ENCODE data around the gene PARP16. TPM values are rescaled to one million over a fixed set of nuclear protein-coding genes. Genes with fewer than 3 reads are reported as not detected.

The PARP16 gene, protein sequence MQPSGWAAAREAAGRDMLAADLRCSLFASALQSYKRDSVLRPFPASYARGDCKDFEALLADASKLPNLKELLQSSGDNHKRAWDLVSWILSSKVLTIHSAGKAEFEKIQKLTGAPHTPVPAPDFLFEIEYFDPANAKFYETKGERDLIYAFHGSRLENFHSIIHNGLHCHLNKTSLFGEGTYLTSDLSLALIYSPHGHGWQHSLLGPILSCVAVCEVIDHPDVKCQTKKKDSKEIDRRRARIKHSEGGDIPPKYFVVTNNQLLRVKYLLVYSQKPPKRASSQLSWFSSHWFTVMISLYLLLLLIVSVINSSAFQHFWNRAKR
- total RNA-seq (10 to 100 TPM; 11.5 to 13.8 TPM), total RNA-seq (20.9 to 21.3 reads per million in 2 donors)

DNA sequence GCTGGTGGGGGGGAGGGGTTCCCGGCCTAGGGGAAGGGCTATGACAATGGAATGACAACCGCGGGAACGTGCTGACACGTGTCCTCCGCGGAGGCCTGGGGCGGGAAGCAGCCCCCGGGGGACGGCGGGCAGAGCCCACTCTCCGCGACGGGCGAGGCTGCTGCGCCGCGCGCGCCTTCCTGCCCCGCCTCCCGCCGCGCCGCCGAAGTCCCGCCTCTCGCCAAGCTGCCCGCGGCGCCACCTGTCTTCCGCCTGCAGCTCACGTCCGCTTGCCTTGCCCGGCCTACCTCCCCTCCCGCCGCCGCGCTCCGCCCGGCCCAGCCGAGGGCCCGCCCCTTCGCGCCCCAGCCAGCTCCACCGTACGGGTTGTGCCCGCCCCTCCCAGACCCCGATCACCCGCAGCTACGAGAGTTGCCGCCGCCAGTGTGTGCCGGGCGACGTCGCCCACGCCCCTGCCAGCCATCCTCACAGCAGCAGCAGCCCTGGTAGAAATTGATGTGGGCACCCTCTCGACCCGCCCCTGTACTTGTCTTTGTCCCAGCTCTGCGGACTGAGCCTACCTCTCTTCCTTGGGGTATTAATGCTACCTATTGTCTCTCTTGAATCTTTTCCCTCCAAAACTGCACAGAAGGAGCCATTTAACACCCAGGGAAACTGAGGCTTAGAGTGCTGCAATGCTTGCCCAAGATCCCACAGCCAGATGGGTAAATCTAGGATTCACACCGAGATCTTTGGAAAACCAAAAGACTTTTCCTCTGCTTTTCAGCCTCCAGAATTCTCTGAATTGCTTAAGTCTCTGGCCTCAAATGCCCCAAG, at the start of gene PARP16:
PARP16 (minus strand) TSS at position 180 of the 816 bp plus-strand sequence. CDS start 457 bp downstream, outside the sequence.
- Mint-ChIP-seq H3K4me1 (peaks cover 28% of the 10 kb centered on the region), H3K27ac (peak within 1 kb of the TSS; percentile 91), H3K36me3 (ENCODE audit: low read depth) (peaks cover 4% of the 10 kb centered on the region), H3K27me3 (no peaks in the 10 kb centered on the region), H3K4me3 (peak within 1 kb of the TSS; percentile 87)
- no peaks in the 10 kb centered on the region for H3K9me3 ChIP-seq (ENCODE audit: control insufficient read depth, low read length, poor library complexity, severe bottlenecking)
- peak; percentile 86 to 94 (median 94) for DNase-seq
- ATAC-seq, result peak; percentile 97

DNA sequence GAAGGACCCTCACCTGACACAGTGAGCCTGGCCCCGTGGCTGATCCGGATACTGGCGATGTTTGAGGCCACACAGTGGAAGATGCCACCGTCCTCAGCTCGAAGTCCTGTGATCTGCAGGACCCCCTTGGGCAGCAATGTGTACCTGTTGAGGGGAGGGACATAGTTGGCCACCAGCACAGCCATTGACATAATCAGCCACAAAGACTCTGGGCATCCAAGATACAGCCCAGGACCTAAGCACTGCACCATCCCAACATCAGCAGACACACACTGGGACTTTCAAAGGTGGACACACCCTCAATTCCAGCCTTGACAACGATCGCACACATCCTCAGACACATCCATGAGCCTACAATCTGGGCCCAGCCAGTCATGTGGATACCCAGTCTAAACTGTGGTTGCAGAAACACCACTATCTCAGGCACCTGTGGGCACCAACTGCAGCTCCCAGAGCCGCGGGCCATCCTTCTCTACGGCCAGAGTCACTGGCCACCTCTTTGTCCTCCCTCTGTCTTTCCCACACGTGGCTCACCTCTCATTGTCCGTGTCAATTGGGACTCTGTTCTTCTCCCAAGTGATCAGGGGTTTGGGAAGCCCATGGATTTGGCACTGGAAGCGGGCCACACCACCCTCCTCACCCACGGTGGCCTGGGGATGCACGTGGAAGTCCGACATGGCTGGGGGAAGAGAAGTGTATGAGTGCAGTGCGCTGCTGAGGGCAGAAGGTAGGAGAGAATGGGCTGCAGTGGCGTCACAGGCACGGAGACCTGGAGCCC, 48.8 kb upstream of the PARP16 start:
- H3K27ac Mint-ChIP-seq, result no peak overlapping the region
- peaks cover 2% of the 10 kb centered on the region for H3K4me1 Mint-ChIP-seq
- peaks cover 54% of the 10 kb centered on the region for H3K27me3 Mint-ChIP-seq
- ATAC-seq, result no peak
- DNase-seq, result no peak
- no peak overlapping the region for H3K4me3 Mint-ChIP-seq
- H3K36me3 Mint-ChIP-seq (ENCODE audit: low read depth), result peaks cover 5% of the 10 kb centered on the region
- H3K9me3 ChIP-seq (ENCODE audit: control insufficient read depth, low read length, poor library complexity, severe bottlenecking), result no peaks in the 10 kb centered on the region

DNA sequence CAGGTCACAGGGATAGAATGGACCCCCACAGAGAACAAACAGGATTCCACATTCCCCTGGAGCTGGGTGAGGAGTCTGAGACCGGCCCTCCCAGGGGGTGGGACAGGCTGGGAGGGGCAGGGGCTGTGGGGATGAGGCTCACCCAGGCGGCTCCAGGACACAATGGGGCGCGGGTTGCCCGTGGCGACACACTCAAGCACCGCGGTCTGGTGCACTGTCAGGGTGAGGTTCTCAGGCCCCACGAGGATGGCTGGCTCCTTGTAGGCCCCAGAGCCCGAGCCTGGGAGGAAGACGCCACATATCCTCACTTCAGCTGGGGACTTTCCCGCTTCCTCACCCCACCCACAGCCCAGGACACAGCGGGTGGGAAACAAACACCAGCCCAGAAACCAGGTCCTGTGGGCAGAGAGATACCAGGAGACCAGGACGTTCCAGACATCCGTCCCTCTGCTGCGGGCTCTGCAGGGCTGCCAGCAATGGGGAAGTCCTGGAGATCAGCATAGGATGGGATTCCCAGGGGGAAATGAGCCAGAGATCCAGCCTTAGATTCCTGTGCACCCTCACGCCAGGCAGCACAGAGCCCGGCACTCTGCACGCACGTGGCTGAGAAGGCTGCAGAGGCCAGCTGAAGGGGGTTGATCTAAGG, 48.0 kb upstream of the PARP16 start:
- Mint-ChIP-seq H3K4me3 (no peak overlapping the region), H3K27me3 (peaks cover 46% of the 10 kb centered on the region), H3K27ac (no peak overlapping the region), H3K4me1 (peaks cover under 1% of the 10 kb centered on the region), H3K36me3 (ENCODE audit: low read depth) (peaks cover 3% of the 10 kb centered on the region)
- no peaks in the 10 kb centered on the region for H3K9me3 ChIP-seq (ENCODE audit: control insufficient read depth, low read length, poor library complexity, severe bottlenecking)
- ATAC-seq (no peak), DNase-seq (no peak)

DNA sequence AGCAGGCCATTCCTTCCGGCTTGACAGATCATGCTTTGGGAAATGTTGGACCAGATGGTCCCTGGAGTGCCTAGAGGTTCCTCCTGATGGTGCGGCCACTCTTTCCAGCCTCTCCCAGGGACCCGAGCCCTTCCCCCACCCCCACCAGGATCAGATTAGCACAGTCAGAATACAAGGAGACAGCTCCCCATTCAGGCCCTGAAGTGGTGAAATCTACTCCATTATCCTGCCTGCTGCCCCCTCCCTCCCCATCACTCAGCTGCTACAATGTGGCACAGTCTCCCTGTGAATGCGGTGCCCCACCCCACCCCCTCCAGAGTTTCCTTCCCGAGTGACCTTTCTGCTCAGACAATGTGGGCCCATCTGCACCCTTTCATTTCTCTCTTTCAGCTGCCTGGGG, 47.2 kb upstream of the PARP16 start:
- no peak overlapping the region for H3K27ac Mint-ChIP-seq
- DNase-seq (no peak), ATAC-seq (no peak)
- peaks cover 2% of the 10 kb centered on the region for H3K36me3 Mint-ChIP-seq (ENCODE audit: low read depth)
- no peak overlapping the region for H3K4me3 Mint-ChIP-seq
- H3K4me1 Mint-ChIP-seq, result no peaks in the 10 kb centered on the region
- no peaks in the 10 kb centered on the region for H3K9me3 ChIP-seq (ENCODE audit: control insufficient read depth, low read length, poor library complexity, severe bottlenecking)
- H3K27me3 Mint-ChIP-seq, result peaks cover 39% of the 10 kb centered on the region

DNA sequence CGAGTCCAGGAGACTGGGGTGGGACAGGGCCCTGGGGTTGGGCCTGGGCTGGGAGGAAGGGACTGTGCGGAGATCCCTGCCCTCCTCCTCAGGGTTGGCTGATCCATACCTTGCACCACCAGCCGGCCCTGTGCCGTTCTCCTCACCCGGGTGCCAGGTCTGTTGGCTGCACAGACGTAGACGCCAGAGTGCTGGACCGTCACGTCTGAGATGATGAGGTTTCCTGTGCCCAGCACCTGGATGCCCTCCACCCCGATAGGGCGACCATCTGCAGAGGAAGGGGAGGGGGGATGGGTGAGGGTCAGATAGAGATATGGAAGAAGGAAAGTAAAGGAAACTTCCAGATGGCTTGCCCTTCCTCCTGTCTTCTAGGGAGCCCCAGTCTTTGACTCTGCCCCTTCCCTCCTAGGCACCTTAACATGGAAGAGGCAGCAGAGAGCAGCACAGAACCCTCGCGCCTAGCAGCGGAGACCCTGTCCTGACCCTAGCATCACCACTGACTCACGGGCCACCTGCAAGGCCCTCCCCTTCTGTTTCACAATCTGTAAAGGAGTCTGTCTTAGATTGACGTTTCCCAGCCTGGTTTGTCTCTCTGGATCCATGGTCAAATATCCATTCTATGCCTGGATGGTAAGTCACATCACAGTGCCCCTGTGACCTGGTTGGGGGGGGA, 46.6 kb upstream of the PARP16 start:
- Mint-ChIP-seq H3K4me3 (no peak overlapping the region), H3K36me3 (ENCODE audit: low read depth) (peaks cover 2% of the 10 kb centered on the region), H3K4me1 (no peaks in the 10 kb centered on the region), H3K27me3 (peaks cover 35% of the 10 kb centered on the region), H3K27ac (no peak overlapping the region)
- DNase-seq (no peak), ATAC-seq (no peak)
- no peaks in the 10 kb centered on the region for H3K9me3 ChIP-seq (ENCODE audit: control insufficient read depth, low read length, poor library complexity, severe bottlenecking)

DNA sequence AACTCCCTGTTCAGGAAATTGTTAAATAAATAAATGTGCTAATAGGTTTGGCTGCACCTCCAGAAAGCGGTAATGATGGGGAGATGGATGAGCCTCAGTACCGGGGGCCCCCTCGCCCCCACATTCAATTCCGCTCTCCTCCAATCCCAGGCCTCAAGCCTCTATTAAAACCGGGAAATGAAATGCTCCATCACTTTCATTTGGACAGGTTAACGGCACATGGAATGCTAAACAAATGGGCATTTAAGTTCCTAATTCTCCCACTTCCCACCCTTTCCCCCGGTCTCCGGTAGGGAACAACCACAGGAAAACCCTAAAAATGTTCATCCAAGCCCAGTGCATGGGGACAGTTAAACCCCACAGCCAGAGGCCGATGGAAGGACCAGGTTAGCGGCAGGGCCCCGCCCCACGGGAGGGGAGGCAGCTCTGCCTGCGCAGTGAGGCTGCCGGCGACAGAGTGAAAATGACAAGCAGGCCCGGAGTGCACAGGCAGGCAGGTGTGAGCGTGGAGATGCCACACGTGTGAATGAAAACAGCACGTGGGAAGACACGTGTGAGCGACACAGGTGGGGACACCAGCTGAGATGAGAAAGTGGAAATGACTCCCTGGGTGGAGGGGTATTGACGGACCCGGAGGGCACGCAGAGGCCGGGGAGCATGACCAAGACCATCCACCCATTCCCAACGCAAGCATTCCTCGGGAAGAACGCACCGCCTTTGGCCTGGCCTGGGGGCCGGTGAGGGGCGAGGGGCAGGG, 45.9 kb upstream of the PARP16 start:
- Mint-ChIP-seq H3K27me3 (peaks cover 40% of the 10 kb centered on the region), H3K4me1 (no peaks in the 10 kb centered on the region), H3K4me3 (no peak overlapping the region), H3K36me3 (ENCODE audit: low read depth) (peaks cover 2% of the 10 kb centered on the region), H3K27ac (no peak overlapping the region)
- DNase-seq (no peak), ATAC-seq (no peak)
- H3K9me3 ChIP-seq (ENCODE audit: control insufficient read depth, low read length, poor library complexity, severe bottlenecking), result no peaks in the 10 kb centered on the region

DNA sequence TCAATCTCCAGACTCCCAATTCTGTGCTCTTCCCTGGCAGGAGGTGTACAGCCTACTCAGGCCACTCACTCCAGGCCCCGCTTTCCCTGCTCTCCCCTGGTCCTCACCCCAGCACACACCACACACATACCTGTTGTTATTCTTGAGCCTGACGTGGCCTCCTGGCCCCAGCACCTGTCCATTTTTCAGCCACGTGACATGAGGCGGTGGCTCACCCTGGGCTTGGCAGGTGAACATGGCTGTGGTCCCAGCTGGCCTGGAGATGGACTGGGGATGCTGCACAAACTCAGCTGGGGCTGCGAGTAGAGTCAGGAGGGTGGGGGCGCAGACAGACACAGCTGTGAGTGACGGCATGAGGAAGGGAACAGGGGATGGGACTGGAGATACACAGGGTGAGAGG, 45.1 kb upstream of the PARP16 start:
- Mint-ChIP-seq H3K27ac (no peak overlapping the region), H3K27me3 (peaks cover 42% of the 10 kb centered on the region), H3K4me3 (no peak overlapping the region), H3K36me3 (ENCODE audit: low read depth) (peaks cover 2% of the 10 kb centered on the region), H3K4me1 (no peaks in the 10 kb centered on the region)
- H3K9me3 ChIP-seq (ENCODE audit: control insufficient read depth, low read length, poor library complexity, severe bottlenecking), result no peaks in the 10 kb centered on the region
- no peak for ATAC-seq
- no peak for DNase-seq

DNA sequence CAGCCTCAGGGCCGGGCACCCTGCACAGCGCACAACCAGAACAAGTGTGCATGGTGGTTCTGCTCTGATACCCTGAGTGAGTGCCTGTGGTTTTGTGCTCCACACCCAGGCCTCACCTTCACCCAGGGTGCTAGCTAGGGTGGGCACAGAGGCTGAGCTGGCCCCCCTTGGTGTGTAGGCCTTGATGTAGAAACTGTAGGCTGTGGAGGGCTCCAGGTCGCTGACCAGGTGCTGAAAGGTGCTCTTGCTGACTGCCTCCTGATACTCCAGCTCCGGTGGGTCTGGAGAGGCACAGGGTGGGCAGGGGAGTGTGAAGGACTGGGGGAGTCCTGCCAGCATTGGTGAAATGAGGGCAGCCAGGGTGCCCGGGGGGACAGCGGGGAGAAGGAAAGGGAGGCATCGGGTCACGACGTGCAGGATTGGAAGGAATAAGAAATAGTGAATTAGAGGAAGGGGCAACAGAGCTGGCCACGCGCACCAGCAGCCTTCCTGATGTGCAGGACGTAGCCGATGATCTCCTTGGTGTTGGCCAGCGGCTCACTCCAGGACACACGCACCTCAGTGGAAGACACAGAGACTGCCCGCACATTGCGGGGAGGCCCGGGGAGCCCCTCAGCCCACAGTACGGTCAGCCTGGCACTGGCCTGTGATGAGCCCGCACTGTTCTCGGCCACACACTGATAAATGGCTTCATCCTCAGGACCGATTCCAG, 44.4 kb upstream of the PARP16 start:
- Mint-ChIP-seq H3K27ac (peak overlapping the region; percentile 27), H3K27me3 (peaks cover 47% of the 10 kb centered on the region), H3K36me3 (ENCODE audit: low read depth) (peaks cover 2% of the 10 kb centered on the region), H3K4me3 (no peak overlapping the region), H3K4me1 (no peaks in the 10 kb centered on the region)
- no peaks in the 10 kb centered on the region for H3K9me3 ChIP-seq (ENCODE audit: control insufficient read depth, low read length, poor library complexity, severe bottlenecking)
- DNase-seq (no peak), ATAC-seq (no peak)

DNA sequence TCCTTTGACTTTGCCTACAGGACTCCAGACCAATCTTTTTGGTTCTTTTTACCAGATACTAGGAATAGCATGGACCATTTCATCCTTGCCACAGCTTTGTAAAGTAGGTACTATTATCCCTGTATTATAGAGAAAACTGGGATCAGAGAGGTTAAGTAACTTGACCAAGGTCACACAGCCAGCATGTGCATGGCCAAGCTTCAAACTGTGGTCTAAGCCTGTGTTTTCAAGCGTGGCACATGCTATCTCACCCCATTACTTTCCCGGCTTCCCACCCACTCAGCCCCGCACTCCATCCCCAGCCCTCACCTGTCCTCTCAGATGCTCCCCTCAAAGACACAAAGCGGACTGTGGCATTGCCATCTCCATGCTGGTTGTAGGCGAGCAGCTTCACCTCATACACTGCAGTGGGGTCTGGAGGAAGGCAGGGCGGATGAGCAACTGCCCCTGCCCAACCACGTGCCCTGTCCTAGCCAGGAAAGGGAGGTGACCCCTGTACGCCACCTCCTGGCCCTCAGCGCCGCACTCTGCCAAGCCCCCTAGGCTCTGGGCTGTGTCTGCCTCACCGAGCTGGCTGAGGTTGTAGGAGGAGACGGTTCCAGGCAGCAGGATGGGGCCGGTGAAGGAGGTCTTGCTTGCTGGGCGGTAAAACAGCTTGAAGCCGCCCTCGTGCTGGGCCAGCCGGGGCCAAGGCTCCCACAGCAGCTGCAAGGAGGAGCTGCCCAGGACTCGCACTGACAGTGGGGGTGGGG, 43.5 kb upstream of the PARP16 start:
- Mint-ChIP-seq H3K4me1 (no peaks in the 10 kb centered on the region), H3K27me3 (peaks cover 41% of the 10 kb centered on the region)
- no peak for ATAC-seq

DNA sequence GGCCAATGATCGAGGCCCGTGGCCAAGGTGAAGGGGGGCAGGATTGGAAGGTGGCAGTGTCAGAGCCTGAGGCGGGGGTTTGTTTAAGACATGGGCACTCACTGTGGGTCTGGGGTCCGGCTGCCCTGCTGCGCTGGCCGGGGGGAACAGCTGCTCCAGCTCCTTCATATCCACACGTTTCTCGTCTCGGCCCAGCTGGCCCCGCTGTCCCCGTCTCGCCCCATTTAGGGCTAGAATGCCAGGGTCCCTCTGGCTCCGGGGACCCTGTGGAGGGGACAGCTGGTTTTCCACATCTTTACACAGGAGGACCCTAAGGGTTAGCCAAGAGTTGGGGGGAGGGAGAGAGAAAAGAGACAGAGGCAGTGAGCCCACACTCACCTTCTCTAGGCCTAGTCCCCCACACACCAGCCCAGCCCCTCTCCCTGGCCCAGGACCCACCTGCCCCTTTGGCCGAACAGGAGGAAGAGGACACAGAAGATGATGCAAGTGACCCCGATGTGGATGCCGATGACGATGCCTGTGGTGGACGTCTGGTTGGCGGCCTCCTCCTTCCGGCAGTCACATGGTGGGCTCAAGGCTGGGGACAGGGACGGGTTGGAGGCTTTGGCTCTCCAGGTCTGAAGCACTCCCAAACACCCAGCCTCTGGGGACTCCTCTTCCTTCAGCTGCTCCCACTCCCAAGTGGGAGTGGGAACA, 42.8 kb upstream of the PARP16 start:
- ATAC-seq (no peak), DNase-seq (no peak)
- Mint-ChIP-seq H3K4me3 (no peak overlapping the region), H3K27me3 (peaks cover 38% of the 10 kb centered on the region), H3K27ac (no peak overlapping the region), H3K4me1 (no peaks in the 10 kb centered on the region), H3K36me3 (ENCODE audit: low read depth) (peaks cover 2% of the 10 kb centered on the region)
- no peaks in the 10 kb centered on the region for H3K9me3 ChIP-seq (ENCODE audit: control insufficient read depth, low read length, poor library complexity, severe bottlenecking)

More for the DNA sequence above, 43.5 kb upstream of the PARP16 start:
- H3K36me3 Mint-ChIP-seq (ENCODE audit: low read depth), result peaks cover 2% of the 10 kb centered on the region
- H3K4me3 Mint-ChIP-seq, result no peak overlapping the region
- no peaks in the 10 kb centered on the region for H3K9me3 ChIP-seq (ENCODE audit: control insufficient read depth, low read length, poor library complexity, severe bottlenecking)
- DNase-seq, result no peak
- H3K27ac Mint-ChIP-seq, result no peak overlapping the region
